DND-41 (cell line): ENCODE measurements around the gene ZDHHC13.

ENCODE experiments used
- EZH2 ChIP-seq: IDR thresholded peaks from 3 replicates; pipeline ENCODE4 v1.6.1; 2012; ENCODE audit warnings: borderline replicate concordance, low read depth, mild to moderate bottlenecking, moderate library complexity, low read length, inconsistent platforms; ENCODE audit not compliant: severe bottlenecking
- TF ChIP-seq, protein P1 (sequence below): IDR thresholded peaks from 2 replicates; pipeline ENCODE4 v1.5.1; 2012; ENCODE audit warnings: borderline replicate concordance, low read length, moderate library complexity, mild to moderate bottlenecking; ENCODE audit not compliant: poor library complexity, severe bottlenecking; ENCODE audit errors: extremely low read depth

GRCh38 chr11:19194620-19195308 lies 77.8 kb downstream of the ZDHHC13 start:
- TF ChIP-seq, protein P1, sequence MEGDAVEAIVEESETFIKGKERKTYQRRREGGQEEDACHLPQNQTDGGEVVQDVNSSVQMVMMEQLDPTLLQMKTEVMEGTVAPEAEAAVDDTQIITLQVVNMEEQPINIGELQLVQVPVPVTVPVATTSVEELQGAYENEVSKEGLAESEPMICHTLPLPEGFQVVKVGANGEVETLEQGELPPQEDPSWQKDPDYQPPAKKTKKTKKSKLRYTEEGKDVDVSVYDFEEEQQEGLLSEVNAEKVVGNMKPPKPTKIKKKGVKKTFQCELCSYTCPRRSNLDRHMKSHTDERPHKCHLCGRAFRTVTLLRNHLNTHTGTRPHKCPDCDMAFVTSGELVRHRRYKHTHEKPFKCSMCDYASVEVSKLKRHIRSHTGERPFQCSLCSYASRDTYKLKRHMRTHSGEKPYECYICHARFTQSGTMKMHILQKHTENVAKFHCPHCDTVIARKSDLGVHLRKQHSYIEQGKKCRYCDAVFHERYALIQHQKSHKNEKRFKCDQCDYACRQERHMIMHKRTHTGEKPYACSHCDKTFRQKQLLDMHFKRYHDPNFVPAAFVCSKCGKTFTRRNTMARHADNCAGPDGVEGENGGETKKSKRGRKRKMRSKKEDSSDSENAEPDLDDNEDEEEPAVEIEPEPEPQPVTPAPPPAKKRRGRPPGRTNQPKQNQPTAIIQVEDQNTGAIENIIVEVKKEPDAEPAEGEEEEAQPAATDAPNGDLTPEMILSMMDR, result no peak
- TF ChIP-seq EZH2, result no peak
